ENCODE results near the gene MS4A7.

MS4A7 gene

DNA sequence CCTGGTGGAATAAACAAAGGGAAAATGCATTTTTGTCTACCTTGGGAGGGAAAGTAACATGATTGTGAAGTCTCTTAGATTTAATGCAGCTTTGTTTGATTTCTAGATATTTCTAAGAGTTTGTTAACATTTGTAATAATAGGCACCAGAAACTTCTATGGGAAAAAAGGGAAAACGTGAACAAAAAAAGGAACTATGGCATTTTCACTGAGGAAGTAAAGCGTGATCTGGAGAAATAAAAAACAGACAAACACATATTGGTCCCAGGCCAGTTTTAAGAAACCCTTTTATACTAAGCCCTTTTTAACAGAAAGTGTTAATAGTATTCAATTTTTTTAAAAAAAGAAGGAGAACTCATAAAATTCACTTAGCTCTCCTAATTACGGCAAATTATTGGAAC is 6.9 kb upstream of the MS4A7 start:
- no peak for DNase-seq

DNA sequence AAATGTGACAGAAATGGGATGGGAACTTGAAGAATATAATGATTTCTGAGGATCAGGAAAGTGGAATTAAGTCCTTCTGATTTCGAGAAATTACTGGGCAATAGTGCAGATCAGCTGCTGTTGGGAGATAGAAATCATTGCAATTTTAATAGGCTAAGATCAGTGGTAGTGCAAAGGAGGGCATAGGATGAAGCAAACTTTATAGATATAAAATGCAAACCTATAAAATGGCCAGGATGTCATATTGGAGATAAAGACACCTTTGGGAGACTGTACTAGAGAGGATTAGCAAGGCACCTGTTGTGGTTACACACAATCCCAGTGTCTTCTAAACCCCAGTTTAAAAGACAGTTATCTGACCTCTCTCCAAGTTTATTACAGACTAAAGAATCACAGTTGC is 6.5 kb upstream of the MS4A7 start:
- DNase-seq, result no peak

DNA sequence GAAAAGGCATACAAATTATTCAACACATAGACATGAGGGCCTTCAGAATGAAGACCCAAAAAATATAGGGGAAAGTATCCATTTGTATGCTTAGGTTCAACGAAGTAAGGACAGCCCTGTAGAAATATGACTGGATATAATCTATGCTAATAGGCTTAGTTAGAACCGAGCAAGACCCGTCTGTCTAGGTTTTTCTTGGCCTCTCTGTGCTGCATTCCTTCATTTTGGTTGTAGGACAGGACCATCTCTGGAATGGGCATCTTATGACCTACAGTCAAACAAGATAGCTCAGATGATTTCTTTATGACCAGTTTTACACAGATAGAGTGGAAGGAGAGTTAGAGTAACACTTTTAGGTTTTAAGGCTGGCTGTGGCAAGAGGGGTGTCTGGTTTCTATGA is 5.6 kb upstream of the MS4A7 start:
- no peak for DNase-seq

DNA sequence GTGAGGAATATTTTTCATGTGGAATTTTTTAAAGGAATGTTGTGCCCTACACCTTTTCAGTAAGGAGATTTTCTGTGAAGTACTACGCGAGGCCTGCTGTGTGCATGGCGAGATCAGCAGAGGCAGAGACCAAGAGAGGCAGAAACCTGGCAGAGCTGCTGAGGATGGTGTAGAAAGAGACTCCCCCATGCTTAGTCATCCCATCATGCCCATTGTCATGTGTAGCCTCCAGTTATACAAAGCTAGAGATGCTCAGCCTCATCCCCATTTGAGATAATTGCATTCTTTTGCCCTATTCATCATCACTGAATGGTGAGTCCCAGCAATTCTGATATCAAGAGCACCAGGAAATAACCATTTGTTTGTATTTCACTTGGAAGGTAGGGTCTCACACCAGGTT is 3.0 kb upstream of the MS4A7 start:
- no peak for DNase-seq

DNA sequence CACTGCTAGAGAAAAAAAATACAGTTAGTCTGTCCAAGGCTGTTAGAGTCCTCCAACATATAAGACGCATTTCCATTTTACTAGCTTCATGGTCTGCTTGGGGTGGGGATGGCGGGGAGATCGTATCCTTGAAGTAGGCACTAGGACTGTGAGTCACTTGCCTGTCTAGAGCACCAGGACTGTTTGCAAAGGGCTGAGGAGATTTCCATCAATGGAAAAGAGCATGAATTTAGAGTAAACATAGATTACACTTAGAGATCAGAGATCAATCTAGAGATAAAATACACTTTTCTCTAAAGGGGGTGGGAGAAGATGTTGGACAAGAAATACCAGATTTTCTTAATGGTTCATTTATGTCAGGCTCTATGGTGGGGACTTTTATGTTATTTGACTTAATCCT is 1.7 kb upstream of the MS4A7 start:
- DNase-seq, result no peak

DNA sequence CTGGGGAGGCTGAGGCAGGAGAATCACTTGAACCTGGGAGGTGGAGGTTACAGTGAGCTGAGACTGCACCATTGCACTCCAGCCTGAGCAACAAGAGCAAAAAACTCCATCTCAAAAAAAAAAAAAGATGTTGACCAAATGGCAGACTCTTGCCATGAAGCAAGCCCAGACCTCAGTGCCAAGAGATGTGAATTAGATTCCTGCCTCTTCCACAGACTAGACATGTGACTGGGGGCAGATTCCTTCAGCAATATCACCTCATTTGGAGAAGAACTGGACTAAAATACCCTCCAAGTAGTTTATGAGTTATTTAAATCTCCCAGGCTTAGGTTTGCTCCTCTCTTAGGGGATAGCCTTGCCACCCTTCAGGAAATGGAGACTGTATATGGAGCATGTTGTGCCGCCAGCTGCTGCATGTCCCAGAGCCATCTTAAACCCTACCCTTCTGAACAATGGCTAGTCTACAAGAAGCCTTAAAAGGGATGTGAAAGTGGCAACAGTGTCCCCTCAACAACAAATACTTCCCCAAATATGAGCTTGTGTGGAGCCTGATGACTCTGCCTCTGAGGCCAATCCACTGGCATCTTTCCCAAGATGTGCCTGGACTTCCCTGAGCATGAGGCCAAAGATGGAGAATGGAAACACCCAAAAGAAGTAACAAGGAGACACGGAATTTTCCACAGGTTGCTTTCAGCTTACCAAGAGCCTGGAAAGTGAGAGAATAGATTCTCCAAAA is 763 bp upstream of the MS4A7 start:
- no peak for DNase-seq

DNA sequence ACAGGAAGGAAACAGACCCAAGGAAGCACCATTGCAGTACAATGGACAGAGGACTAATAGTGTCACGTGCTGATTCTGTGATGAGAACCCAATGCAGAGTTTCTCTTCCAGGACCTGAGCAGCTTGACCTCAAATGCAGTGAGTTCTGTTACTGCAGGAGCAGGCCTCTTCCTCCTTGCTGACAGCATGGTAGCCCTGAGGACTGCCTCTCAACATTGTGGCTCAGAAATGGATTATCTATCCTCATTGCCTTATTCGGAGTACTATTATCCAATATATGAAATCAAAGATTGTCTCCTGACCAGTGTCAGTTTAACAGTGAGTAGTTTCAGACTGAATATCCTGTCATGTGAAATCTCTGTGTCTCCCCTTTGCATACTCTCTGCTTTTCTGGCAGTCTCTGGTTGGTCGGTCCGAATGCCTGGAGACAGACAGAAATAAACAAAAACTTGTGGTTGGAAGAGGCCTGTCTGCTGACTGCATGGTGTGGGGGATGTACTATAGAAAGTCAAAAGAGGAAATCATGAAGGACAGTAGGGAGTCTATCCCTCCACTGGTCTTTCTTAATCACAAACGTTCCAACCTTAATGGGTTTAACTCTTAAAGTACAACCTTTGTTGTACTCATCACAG is 11.1 kb downstream of the MS4A7 start:
- DNase-seq, result no peak

DNA sequence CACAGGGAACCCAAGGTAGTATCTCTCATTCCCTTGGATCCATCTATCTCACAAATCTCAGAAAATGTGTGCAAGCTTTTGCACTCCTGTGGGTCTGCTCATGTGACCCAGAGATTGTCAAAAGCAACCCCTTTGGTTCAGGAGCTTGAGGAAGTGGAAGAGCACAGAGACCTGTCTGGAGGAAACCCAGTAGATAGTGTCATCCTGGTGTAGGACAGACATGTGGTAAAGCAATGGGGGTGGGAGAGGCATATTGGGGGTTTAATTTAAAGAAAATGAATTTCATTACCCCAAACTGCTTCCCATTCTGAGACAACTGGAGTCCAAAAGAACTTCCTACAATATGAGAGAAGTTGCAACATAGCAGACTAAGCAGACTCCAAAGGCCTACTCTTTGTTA is 12.1 kb downstream of the MS4A7 start:
- no peak for DNase-seq

DNA sequence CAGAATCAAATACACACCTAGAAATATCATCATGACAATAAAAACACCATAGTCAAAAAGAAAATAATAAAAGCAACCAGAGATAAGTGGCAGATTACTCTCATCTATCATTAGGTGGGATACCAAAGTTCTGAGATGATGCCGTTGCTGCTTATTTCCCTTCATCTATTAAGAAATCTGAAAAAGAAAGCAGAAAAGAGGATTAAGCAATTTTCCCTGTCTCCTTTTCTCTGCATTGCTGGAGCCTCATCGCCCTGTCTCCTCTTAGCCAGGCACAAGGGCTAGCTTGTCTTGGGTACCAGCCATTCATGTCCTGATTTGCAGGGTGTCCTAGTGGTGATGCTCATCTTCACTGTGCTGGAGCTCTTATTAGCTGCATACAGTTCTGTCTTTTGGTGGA is 14.0 kb downstream of the MS4A7 start:
- no peak for DNase-seq

DNA sequence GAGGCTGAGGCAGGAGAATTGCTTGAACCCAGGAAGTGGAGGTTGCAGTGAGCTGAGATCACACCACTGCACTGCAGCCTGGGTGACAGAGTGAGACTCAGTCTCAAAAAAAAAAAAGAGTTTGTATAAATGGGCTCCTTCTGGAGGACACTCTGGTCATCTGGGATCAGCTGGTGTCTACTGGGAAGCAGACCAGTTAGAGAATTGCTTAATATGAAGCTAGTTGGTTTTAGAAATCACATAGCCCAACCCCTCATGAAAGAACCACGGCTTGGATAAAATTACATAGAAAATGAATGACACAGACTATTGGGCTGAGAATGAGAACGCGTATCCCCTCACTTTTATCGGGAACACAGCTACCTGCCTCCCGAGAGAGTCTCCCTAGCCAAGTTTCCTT is 14.7 kb downstream of the MS4A7 start:
- no peak for DNase-seq

DNA sequence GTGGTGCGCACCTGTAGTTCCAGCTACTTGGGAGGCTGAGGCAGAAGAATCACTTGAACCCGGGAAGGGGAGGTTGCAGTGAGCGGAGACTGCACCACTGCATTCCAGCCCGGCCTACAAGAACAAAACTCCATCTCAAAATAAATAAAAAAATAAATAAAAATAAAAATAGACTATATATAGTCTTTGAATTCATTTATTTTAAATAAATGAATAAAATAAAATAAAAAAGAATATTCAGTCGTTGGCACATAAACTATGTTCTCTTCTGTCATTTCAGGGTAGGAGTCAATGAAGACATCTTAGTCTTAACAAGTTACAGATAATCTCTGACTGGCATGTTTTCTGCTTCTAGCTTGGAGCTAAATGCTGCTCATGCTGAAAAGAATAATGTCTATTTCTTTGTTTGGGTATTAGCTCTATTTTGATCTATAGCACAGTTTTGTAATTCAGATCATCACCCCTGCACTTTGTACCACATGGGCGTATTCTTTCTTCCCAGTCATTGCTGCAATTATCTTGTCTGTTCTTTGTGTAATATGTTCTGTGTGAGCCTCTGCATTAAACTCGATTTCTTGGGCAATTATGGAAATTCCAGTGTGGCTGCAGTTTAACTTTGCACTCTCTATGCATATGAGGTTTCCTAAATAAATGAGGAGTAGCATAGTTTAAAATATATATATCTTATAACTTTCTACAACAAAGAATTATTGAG is 16.5 kb downstream of the MS4A7 start:
- no peak for DNase-seq

DNA sequence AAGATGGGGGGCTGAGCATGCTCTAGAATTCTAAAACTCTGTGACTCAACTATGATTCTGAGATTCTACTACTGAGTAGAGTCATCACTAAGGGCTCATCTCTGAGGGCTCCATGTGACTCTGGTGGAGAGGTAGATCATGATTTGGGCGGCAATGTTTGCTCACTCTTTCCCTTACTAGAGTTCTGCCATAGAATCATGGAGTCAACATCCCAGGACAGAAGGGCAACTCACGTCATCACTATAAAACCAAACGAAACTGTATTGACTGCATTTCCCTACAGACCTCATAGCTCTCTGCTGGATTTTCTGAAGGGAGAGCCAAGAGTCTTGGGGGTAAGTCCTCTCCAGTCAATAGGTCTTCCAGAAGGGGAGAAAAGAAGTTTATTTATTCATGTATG is 18.1 kb downstream of the MS4A7 start, which contains the start of gene MS4A14:
MS4A14 (plus strand) TSS at position 78 of the 400 bp plus-strand sequence; CDS start at position 198, 120 bp downstream.
- no peak for DNase-seq

DNA sequence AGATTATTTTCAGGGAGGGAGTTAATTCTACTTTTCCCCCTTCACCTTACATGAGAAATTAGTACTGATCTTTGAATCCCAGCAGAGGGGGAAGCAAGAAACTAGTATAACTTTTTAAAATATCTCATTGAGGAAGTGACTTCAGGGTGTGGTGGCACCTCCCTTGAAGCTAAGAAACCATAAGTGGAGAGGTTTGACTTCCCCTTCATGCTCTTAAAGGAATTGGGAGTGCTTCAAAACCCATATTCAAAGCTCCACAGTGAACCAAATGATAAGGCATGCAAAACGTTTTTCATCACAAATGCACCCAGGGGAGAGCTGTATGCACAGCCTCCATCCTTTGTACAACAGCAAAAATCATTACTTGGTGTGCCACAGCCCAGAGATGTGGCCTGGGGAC is 18.5 kb downstream of the MS4A7 start:
- DNase-seq, result no peak

DNA sequence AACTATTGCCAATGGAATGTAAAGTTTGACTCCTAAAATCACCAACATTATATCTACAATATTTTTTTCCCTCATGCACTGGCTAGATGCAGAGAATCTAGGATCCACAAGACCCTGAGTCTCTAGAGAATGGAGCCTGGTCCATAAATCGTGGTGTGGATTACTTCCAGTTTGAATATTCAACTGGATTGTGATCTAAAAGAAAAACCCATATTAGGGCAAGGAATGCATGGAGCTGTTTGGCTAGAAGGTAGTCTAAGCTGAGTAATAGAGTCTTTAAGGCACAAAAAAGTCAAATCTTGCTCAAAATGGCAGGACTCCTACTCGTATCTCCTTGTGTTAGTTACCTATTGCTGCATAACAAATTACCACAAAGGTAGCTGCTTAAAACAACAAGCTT is 41.7 kb downstream of the MS4A7 start:
- no peak for DNase-seq

DNA sequence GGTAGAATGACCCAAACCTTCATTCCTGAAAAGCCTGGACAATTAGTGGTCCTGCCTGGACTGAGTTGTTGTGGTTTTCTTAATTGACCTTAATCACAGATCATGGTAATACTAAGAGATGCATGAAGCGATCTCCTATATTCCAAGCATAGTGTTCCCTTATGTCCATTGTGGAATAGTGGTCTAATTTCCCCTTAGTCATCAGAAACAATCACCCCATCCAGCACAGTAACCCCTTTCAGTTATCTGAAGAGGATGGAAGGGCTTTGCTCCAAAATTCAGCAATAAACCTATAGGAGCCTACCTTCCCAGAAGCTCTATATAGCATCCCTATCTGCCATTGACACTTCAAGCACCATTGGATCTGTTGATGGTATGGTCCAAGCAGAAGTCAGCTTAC is 44.3 kb downstream of the MS4A7 start:
- DNase-seq, result no peak

DNA sequence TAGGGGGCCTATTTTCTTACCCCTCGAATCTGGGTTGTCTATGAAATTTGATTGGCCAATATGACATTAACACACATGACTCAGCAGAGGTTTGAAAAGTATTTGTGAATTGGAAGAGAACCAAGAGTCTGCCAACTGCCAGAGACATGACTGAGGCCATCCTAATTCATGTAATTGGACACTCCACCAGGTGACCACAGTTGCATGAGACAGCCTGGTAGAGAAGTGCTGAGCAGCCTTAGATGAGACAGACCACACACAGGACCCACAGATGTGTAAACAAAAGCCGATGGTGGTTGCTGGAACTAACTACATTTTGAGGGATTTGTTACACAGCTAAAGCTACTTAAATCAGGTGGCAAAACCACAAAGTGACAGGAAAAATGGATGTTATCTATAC is 50.2 kb downstream of the MS4A7 start:
- DNase-seq, result no peak

DNA sequence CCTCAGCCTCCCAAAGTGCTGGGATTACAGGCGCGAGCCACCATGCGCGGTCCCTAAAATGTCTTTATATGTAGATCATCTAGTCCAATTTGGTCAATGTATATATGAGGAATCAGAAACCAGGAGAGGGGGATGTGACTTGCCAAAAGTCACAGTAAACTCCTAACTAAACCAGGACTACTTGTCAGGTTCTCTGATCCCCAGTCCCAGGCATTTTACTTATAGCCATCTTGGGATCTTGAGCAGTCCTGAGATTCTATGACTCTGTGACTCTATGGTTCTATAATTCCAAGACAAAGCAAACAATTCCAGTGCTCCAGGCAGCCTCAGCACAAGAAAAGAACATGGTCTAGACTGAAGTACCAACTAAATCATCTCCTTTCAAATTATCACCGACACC is 50.9 kb downstream of the MS4A7 start, which contains the start of gene MS4A5:
MS4A5 (plus strand) TSS at position 301 of the 400 bp plus-strand sequence. CDS start 103 bp downstream, outside the sequence.
- DNase-seq, result no peak

DNA sequence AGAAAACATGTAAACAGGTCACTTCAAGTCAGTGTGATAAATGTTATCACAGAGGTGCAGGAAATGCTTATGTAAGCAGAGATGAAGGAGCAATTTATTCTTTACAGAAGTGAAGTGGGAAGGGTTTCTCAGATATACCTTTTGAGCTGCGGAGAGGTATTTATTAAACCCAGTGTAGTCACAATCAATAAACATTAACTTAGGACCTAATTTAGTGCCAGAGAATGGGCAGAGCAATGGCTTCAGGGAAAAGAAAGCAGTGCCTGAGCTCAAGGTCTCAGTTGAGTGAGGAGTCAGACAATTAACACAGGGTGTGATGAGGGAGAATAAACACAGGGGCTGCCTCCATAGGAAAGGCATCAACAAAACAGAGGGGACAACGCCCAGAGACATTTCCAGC is 52.9 kb downstream of the MS4A7 start:
- DNase-seq, result no peak

DNA sequence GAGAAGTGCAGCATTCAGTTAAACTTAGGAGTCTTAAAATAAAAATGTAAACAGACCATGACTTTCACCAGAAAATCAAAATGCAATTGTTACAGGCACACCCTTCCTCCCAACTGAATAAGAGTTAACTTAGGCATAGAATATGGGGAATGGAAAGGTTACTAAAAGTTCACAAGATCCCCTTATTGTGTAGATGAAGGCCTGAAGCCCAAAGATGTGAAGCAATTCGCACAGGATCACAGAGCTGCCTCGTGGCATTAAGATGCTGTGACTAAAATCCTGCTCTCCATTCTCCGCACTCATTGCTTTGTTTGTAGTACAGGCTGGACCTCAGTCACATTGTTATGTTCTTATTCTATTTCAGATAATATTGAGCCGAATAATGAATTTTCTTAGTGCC is 55.1 kb downstream of the MS4A7 start:
- no peak for DNase-seq
